GM19468 (cell line): ENCODE measurements around the gene ASPDH.
A peak's percentile ranks its signal among the peaks of the same experiment; 100 is the strongest.

Source experiments
- ATAC-seq: cut with Tn5 transposase; IDR thresholded peaks from one replicate; pipeline ENCODE4 v1.9.1; 2021; ENCODE audit warnings: mild to moderate bottlenecking, moderate library complexity, moderate number of reproducible peaks; ENCODE audit not compliant: unreplicated experiment; ENCODE audit errors: extremely low read depth

Gene ASPDH

GRCh38 chr19:50516964-50517703, 3.4 kb upstream of the ASPDH start:
- ATAC-seq = no peak

GRCh38 chr19:50516456-50516855, 2.7 kb upstream of the ASPDH start:
- no peak for ATAC-seq

- no peak for ATAC-seq
Observed at GRCh38 chr19:50515168-50515561, 1.5 kb upstream of the ASPDH start.

- ATAC-seq = no peak
Observed at GRCh38 chr19:50514346-50515167, 844 bp upstream of the ASPDH start.

- ATAC-seq = no peak
Observed at GRCh38 chr19:50512999-50513745, 541 bp downstream of the ASPDH start.

GRCh38 chr19:50512112-50512998, 1.4 kb downstream of the ASPDH start:
- ATAC-seq = no peak

GRCh38 chr19:50511069-50511822, 2.5 kb downstream of the ASPDH start, which contains the start of gene JOSD2:
Gene JOSD2, minus strand, starts transcription at chr19:50511191. Its CDS starts 760 bp downstream, at chr19:50510431.
- peak; percentile 75 for ATAC-seq

- ATAC-seq = no peak
Observed at GRCh38 chr19:50510700-50511068, 3.0 kb downstream of the ASPDH start.

GRCh38 chr19:50510121-50510670, 3.5 kb downstream of the ASPDH start:
- no peak for ATAC-seq

- ATAC-seq = no peak
Observed at GRCh38 chr19:50509366-50509765, 4.3 kb downstream of the ASPDH start.

GRCh38 chr19:50508843-50509190, 4.9 kb downstream of the ASPDH start:
- no peak for ATAC-seq

GRCh38 chr19:50507376-50507775, 6.3 kb downstream of the ASPDH start:
- no peak for ATAC-seq

GRCh38 chr19:50506700-50507099, 7.0 kb downstream of the ASPDH start:
- no peak for ATAC-seq

- no peak for ATAC-seq
Observed at GRCh38 chr19:50505856-50506611, 7.7 kb downstream of the ASPDH start.

- ATAC-seq = no peak
Observed at GRCh38 chr19:50501568-50502475, 11.9 kb downstream of the ASPDH start.

GRCh38 chr19:50501186-50501567, 12.5 kb downstream of the ASPDH start:
- ATAC-seq = no peak

GRCh38 chr19:50500753-50501151, 13.0 kb downstream of the ASPDH start:
- no peak for ATAC-seq
